ENCODE results near the gene FIGN. TPM values are rescaled to one million over a fixed set of nuclear protein-coding genes. Genes with fewer than 3 reads are reported as not detected.

Gene FIGN
- total RNA-seq, 1 donor from 2014 or later = 4.3 TPM

- Histone ChIP-seq H3K4me1 (no peaks in the 10 kb centered on the region), H3K27ac (no peak overlapping the region), H3K9me3 (no peaks in the 10 kb centered on the region), H3K36me3 (no peaks in the 10 kb centered on the region), H3K4me3 (no peak overlapping the region), H3K27me3 (no peaks in the 10 kb centered on the region)
- TF ChIP-seq CTCF (IDR thresholded peaks at IDR 0.05) = no peak
- DNase-seq (ENCODE audit: low spot score in 2 of 2) = no peak
- intact Hi-C loops (cut with DNase I) = no loop called here
Measured at GRCh38 chr2:163602196-163602595, 133.6 kb downstream of the FIGN start.

- Histone ChIP-seq H3K27me3 (no peaks in the 10 kb centered on the region), H3K4me3 (no peak overlapping the region), H3K36me3 (no peaks in the 10 kb centered on the region), H3K9me3 (no peaks in the 10 kb centered on the region), H3K4me1 (no peaks in the 10 kb centered on the region), H3K27ac (no peak overlapping the region)
- intact Hi-C loops (cut with DNase I) = no loop called here
- DNase-seq (ENCODE audit: low spot score in 2 of 2) = no peak
- no peak for TF ChIP-seq CTCF (IDR thresholded peaks at IDR 0.05)
Measured at GRCh38 chr2:163601377-163601776, 134.4 kb downstream of the FIGN start.

- H3K4me1 ChIP-seq = no peaks in the 10 kb centered on the region
- intact Hi-C loops (cut with DNase I) = no loop called here
- H3K27me3 ChIP-seq = no peaks in the 10 kb centered on the region
- H3K9me3 ChIP-seq = no peaks in the 10 kb centered on the region
- no peaks in the 10 kb centered on the region for H3K36me3 ChIP-seq
- no peak for TF ChIP-seq CTCF (IDR thresholded peaks at IDR 0.05)
- H3K4me3 ChIP-seq = no peak overlapping the region
- no peak overlapping the region for H3K27ac ChIP-seq
- DNase-seq (ENCODE audit: low spot score in 2 of 2) = no peak
Measured at GRCh38 chr2:163600801-163601200, 135.0 kb downstream of the FIGN start.

GRCh38 chr2:163595028-163595427, 140.8 kb downstream of the FIGN start:
- H3K27me3 ChIP-seq = no peaks in the 10 kb centered on the region
- H3K36me3 ChIP-seq = no peaks in the 10 kb centered on the region
- DNase-seq (ENCODE audit: low spot score in 2 of 2) = no peak
- H3K9me3 ChIP-seq = no peaks in the 10 kb centered on the region
- no peaks in the 10 kb centered on the region for H3K4me1 ChIP-seq
- intact Hi-C loops (cut with DNase I) = loop anchor here (5.0 kb wide), 1 partner anchor 142 kb away; the partner anchor contains the start of gene FIGN
- H3K4me3 ChIP-seq = no peak overlapping the region
- H3K27ac ChIP-seq = no peak overlapping the region
- no peak for TF ChIP-seq CTCF (IDR thresholded peaks at IDR 0.05)

GRCh38 chr2:163594497-163594896, 141.3 kb downstream of the FIGN start:
- no peaks in the 10 kb centered on the region for H3K27me3 ChIP-seq
- no peaks in the 10 kb centered on the region for H3K36me3 ChIP-seq
- no peak overlapping the region for H3K27ac ChIP-seq
- no peak overlapping the region for H3K4me3 ChIP-seq
- TF ChIP-seq CTCF (IDR thresholded peaks at IDR 0.05) = no peak
- no peak for DNase-seq (ENCODE audit: low spot score in 2 of 2)
- H3K4me1 ChIP-seq = no peaks in the 10 kb centered on the region
- H3K9me3 ChIP-seq = no peaks in the 10 kb centered on the region
- intact Hi-C loops (cut with DNase I) = no loop called here

- DNase-seq (ENCODE audit: low spot score in 2 of 2) = no peak
Measured at GRCh38 chr2:163593982-163594381, 141.8 kb downstream of the FIGN start.

More at GRCh38 chr2:163593982-163594381, 141.8 kb downstream of the FIGN start:
- Histone ChIP-seq H3K4me1 (no peaks in the 10 kb centered on the region), H3K9me3 (no peaks in the 10 kb centered on the region), H3K27me3 (no peaks in the 10 kb centered on the region), H3K27ac (no peak overlapping the region), H3K36me3 (no peaks in the 10 kb centered on the region), H3K4me3 (no peak overlapping the region)
- intact Hi-C loops (cut with DNase I) = no loop called here
- no peak for TF ChIP-seq CTCF (IDR thresholded peaks at IDR 0.05)
